UCSD-AML1 (cell line): ENCODE results near the gene ABCF3.

ENCODE experiments used
- DNase-seq: peaks from one replicate; lab custom pipeline; 2025; ENCODE audit not compliant: unreplicated experiment; lab: John Stamatoyannopoulos, UW

Gene ABCF3

DNA sequence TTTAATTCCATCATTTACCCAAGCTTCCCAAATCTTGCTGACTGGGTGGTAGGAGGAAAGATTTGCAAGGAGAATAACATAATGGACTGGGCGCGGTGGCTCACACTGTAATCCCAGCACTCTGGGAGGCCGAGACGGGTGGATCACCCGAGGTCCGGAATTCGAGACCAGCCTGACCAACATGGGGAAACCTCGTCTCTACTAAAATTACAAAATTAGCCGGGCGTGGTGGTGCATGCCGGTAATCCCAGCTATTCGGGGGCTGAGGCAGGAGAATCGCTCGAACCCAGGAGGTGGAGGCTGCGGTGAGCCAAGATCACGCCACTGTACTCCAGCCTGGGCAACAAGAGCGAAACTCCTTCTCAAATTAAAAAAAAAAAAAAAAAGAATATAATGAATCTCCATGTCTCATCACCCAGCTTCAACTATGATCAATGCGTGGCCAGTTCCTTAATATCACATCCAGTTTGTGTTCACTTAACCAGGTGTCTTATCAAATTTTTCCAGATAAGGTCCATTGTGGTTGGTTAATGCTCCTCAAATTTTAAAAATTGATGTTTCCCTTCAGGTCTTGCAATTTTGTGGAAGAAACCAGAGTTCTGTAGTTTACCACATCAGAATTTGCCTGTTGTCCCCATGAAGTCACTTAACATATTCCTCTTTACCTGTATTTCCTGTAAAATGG is 1.3 kb upstream of the ABCF3 start:
- no peak for DNase-seq

DNA sequence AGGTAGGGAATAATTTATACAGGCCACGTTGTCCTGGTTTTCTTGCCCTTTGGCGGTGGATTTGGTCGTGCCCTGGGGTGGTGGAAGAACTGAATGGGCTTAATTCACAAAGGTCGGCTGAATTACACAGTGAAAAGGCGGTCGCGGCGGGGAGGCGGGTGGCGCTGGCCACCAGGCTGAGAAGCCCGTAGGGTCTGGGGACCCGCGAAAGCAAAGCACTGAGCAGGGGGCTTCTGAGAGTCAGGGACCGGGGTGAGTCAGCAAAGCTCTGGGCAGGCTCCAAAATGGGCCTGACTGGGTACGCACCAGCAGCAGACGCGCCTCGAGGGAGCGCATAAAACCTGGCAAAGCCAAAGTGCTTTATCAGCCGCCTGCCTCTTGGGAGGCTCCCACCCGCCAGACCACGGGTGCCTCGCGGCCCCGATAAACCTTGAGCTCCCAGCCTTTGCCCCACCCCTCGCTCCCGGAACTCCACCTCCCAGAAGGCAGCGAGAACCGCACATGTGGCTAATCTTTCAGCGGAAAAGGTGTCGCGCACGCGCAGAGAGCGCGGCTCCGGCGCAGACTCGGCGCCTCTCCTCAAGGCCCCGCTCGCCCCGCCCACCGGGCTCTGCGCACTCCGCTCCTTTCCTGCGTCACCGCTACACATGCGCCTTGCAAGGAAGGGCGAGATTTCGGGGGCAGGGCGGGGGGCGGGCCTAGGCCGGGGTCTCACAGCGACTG is 377 bp upstream of the ABCF3 start:
- DNase-seq, result peak; percentile 100

DNA sequence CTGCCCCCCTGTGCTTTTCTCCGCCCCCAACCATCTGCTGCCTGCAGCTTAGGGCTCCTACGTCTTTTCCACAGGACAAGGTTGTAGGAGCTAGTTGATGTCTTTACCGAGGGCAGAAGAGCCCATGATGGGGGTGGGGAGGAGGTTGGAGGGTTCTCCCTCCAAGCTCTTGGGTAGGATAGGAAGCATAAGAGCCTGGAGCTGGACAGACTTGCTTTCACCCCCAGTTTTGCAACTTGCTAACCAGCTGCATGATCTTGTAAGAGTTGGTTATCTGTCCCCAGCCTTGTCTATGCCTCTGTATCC is 856 bp downstream of the ABCF3 start:
- no peak for DNase-seq

DNA sequence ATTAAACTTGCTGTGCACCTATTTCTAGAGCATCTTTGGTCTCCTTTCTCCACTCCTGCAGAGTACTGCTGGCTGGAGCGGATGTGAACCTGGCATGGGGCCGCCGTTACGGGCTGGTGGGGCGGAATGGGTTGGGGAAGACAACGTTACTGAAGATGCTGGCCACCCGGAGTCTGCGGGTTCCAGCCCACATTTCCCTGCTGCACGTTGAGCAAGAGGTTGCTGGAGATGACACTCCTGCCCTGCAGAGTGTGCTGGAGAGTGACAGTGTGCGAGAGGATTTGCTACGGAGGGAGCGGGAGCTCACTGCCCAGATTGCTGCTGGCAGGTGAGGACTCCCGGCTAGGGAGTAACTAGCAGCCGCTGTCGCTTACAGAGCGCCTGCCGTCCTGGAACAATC is 2.1 kb downstream of the ABCF3 start:
- DNase-seq, result no peak

DNA sequence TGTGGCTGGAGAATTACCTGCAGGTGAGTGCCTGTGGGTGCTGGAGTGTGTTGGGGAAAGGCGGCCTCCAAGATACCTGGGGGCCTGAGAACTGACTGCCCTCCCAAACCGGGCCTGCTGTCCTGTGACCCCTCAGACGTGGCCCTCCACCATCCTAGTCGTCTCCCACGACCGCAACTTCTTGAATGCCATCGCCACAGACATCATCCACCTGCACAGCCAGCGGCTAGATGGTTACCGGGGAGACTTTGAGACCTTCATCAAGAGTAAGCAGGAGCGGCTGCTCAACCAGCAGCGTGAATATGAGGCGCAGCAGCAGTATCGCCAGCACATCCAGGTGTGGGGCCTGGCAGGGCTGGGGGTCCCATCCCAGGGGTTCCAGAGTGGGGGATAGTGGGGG is 3.4 kb downstream of the ABCF3 start:
- no peak for DNase-seq

DNA sequence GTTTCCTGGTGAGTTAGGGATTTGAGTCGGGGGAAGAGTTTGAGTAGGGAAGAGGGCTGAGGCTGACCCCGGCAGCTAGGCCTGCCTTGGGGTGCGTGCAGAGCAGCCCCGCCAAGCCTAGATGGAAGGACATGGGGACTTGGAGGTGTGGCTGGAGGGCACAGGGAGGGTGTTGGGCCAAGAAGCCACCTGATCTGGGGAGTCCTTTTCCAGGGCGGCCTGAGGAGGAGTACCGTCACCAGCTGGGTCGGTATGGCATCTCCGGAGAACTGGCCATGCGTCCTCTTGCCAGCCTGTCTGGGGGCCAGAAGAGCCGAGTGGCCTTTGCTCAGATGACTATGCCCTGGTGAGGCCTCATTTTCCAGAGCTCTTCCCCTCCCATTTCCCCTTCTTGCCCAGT is 6.9 kb downstream of the ABCF3 start:
- no peak for DNase-seq

DNA sequence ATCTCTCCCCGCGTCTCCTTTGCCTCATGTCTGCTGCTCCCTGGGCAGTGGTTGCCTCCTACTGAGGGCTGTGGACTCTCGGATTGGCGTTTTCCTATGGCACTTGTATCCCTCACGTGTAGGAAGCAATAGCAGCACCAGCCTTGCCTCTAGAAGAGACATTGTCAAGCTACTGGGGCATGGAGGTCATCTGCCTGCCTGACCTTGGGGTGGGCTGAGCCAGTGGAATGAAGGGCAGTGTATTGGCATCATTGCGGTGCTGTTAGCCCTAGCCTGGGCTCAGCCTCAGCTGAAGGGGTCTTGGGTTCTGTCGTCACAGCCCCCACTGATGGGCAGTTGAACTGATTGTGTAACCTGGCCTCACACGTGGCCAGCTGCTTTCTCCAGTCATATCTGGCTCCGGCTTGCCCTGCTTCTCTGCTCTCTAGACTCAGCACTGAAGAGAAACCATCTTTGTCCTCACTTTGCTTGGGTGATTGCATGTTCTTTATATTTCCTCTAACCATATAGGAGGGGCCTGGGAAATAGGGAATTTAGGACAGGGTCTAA is 8.1 kb downstream of the ABCF3 start:
- DNase-seq, result no peak

DNA sequence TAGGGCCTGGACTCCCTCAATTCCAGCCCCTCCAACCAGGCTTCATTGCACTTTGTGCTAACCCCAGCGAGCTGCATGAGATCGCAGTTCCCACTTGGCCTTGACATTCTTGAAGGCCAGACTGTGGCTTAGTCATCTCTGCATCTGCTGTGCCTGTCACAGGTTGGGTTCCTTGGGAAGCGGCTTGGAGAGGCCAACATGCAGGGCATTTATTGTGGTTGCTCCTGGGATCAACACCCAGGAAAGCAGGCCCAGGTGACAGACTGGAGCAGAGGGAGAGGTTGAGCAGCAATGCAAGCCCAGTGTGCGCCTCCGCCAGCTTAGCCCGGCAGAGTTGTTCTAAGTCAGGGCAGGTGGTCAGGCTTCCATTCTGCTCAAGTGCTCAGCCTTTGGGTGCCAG is 10.5 kb downstream of the ABCF3 start:
- DNase-seq, result no peak

DNA sequence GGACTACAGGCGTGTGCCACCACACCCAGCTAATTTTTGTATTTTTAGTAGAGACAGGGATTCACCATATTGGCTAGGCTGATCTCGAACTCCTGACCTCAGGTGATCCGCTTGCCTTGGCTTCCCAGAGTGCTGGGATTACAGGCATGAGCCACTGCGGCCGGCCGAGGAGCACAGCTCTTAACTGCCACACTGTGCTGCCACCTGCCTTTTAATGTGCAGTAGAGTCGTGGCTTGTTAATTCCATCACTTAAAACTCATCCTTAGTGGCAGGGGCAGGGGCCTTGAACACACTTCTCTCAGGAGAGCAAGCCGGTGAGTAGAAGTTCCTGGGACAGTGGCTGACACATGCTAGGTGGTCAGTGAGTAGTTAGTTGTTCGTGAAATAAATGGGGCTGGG is 12.5 kb downstream of the ABCF3 start:
- DNase-seq, result no peak

DNA sequence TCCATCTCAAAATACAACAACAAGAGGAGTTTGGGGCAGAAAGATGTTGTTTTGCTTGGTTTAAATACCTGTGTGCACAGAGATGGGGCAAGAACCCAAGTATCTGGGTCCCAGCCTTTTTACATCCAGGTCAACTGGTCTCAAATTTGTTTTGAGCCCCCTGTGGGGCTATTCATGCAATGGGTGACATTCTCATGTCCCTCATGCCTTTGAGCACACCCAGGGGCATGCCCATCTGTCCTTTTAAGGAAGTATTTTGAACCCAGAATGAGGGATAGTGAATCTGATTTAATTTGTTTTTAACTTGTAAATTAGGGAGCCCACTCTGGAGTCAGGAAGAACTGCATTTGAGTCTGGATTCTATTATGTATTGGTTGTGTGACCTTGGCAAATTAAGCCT is 14.8 kb downstream of the ABCF3 start:
- DNase-seq, result no peak

DNA sequence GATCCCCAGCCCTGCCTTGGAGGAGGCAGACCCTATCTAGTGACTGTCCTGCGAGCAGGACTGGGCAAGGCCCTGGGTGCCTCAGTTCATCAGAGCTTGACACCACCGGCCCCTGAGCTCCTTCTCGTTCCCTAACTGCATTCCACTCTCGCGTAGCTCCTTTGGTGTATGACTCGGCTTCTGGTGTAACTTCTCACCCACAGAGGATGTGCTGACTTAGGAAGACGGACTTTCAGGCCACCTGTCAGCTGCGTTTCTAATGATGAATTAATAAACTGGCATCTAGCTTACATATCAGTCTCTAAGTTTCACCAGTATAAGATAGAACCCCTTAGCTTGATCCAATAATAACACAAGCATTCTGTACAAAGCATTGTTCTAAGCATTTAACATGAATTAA is 17.5 kb downstream of the ABCF3 start:
- DNase-seq, result no peak

DNA sequence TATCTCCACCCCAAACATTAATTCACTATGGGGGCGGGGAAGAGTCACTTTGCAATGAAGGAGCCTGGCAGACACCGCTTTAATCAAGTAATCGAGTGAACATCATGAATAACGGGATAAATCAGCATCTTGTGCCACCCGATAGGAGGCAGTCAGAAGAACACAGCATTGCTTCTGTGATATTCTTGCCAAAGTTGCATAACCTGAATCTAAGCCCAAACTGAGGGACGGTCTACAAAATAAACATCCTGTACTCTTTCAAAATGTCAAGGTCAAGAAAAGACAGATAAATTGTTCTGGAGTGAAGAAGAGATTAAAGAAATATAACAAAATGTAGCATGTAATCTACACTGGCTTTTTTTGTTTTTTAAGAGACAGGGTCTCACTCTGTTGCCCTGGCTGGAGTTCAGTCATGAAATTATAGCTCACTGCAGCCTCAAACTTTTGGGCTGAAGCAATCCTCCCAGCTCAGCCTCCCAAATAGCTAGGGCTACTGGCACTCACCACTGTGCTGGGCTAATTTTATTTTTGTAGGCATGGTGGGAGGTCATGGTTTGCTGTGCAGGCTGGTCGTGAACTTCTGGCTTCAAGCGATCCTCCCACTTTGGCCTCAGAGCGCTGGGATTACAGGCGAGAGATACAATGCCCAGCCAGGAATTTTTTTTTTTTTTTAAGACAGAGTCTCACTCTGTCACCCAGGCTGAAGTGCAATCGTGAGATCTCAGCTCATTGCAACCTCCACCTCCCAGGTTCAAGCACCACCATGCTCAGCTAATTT is 23.3 kb downstream of the ABCF3 start:
- DNase-seq, result no peak

DNA sequence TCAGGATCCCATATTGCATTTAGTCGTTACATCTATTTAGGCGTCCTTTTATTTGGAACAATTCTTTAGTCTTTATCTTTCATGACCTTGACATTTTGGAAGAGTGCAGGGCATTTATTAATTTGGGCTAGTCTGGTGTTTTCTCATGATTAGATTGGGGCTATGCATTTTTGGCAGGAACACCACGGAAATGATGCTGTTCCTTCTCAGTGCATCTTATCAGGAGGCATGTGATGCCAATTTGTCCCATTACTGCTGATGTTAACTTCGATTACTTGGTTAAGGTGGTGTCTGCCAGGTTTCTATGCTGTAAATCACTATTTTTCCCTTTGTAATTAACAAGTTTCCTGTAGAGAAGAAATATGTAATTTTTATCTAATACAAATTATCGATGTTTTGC is 25.3 kb downstream of the ABCF3 start:
- no peak for DNase-seq

DNA sequence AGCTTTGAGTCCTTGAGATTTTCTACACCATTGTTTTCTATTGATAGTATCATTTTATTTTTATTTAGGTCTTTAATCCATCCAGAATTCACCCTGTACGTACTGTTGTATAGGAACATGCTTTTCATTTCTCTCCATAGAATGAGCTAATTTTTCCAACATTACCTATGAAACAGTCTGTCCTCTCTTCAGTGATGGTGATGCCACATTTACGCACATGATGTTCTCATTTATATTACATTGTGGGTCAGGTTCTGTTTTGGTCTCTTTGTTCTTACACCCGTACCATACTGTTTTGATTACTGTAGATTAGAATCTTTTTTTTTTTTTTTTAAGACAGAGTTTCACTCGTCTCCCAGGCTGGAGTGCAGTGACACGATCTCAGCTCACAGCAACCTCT is 25.7 kb downstream of the ABCF3 start:
- no peak for DNase-seq

DNA sequence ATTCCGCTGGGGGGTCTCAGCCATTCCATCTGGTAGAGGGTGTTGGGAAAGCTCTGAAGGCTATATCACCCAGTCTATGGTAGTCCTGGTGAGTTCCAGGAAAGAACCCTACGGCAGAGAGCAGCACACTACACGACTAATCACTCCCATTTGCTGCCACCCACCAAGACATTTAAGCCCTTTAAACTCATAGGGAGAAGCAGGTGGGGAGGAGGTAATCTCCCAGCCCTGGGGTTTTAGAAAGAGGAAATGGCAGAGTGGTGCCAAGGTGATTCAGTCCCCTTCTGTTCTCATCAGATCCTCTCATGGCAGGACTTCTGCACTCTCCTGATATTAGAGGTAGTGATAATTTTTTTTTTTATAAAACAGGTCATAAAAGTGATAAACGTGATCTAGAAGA is 32.8 kb downstream of the ABCF3 start:
- no peak for DNase-seq

DNA sequence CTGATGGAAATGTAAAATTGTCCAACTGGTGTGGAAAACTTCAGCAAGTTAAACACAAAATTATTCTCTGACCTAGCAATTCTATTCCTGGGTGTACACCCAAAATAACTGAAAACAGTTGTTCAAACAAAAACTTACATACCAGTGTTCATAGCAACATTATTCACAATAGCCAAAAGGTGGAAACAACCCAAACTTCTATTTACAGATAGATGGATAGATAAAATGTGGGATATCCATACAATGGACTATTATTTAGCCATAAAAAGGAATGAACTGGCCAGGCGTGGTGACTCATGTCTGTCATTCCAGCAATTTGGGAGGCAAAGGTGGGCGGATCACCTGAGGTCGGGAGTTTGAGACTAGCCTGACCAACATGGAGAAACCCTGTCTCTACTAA is 36.5 kb downstream of the ABCF3 start:
- no peak for DNase-seq

DNA sequence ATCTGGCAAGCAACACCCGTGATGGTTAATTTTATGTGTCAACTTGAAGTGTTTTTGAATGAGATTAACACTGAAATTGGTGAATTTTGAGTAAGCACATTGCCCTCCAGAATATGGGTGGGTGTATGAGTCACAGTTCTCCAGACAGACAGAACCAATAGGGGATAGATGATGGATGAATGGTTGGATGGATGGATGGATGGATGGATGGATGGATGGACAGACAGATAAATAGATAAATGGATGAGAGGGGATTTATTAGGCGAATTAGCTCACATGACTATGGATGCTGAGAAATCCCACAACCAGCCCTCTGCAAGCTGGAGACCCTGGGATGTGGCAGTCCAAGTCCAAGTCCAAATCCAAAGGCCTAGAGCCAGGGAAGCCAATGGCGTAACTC is 37.9 kb downstream of the ABCF3 start:
- no peak for DNase-seq

DNA sequence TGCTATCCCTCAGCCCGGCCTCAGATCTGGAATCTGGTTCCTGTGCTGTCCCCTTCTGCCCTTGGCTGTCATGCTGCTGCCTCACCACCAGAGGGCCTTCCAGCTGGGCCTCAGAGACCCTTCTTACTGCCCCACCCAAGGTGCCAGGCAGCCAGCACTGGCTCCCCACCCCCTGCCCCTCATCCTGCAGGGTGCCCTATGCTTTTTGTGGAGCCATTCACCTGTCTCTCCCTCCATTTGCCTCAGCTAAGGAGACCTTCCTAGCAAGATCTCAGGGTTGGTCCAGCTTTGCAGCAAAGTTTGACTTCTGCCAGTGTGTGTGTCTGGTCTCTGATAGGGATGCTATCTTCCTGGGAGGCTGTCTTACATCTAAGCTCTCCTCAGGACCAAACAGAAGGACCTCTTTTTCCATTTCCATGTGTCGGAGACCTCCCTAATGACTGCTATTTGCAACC is 41.5 kb downstream of the ABCF3 start:
- DNase-seq, result peak; percentile 38

DNA sequence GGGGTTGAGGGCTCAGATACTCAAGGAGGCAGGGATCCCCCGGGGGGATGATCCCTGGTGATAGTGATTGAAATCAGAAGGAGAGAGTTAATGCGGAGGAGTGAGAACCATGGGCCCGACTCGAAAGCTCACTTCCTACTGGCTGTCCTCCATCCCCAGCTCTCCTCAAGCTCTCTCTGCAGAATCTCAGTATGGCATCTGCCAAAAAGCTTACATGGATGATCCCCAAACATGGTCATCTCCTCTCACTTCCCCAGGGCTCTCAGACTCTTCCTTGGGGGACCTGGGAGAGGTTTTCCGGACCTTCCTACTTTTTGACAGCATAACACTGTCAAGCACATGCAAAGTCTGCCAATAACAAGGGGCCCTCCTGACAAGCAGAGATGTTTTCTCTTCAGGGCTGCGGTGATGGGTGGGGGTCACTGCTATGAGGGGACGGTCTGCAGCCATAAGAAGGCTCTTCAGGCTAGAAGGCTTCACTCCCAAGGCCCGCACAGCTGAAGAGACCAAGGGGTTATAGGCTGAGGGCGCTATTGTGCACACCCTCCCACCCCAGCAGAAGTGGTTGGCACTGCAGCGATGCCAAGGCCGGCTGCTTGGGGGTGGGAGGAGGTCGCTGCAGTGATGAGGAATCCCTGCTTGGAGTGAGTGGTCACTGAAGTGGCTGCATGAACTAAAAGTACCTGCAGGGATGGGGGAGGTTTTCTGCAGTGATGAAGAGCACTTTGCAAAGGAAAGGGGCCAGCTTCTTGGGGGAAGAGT is 42.6 kb downstream of the ABCF3 start:
- no peak for DNase-seq

DNA sequence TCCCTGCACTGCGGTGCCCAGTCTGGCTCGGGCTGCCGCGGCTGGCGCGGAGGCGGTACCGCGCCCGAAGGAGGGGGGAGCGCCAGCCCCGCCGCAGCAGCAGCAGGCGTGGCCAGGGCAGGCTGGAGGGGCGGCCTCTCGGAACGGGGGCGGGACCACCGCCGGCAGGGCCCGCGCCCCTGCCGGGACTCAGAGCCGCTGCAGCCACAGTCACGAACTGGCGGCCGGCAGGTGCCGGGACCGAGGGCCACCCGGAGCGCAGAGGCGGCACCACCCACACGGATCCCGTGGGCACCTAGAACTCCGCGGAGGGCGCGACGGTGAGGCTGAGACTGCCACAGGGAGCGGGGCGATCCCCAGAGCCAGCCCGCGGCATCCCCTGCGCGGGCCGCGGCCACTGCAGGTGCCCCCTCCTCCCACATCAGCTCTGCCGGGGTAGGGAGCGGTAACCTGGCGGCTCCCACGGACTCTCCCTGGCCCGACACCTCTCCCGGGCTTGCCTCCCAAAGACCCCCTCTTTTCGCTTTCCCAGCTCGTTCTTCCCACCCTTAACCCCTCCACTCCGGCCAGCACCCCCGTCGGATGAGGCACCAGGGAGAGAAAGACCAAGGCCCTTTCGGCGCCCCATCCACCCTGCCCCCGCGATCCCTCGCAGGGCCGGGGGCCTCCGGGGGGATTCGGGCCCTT is 43.5 kb downstream of the ABCF3 start, which contains the start of gene VWA5B2:
VWA5B2 (plus strand) TSS at position 192 of the 687 bp plus-strand sequence. CDS start 944 bp downstream, outside the sequence.
- peak; percentile 34 for DNase-seq
